Right ventricle myocardium superior (tissue), 1 donor: ENCODE data around the gene PCGF3. TPM values are rescaled to one million over a fixed set of nuclear protein-coding genes. Genes with fewer than 3 reads are reported as not detected.
"Not testable (repeated sequence)": the region's sequence is repeated elsewhere in the genome, so short reads cannot be mapped to it uniquely, and the experiment has no call there.

Experiments used
- ATAC-seq: fragments of 200-7000 bp; cut with Tn5 transposase; one replicate; pipeline ENCODE4 v1.9.1; 2020; ENCODE audit warnings: mild to moderate bottlenecking; ENCODE audit not compliant: poor library complexity
- DNase-seq: peaks from one replicate; pipeline ENCODE4 v3.0.0-alpha.2; 2020
- intact Hi-C: fragments of 100-400 bp; cut with DNase I; formaldehyde crosslinking; loops from one replicate; pipeline ENCODE4 v1.11.2; 2022
- total RNA-seq: library from RNA; stranded (reverse); fragmentation: NEBNext Ultra II Directional; extraction: Animal tissue kit (Norgen Biotek cat#: 25700); gene quantifications from one replicate; pipeline ENCODE4 v1.2.1, GENCODE V29; 2021
- donor health status: DM: no; HTN: yes; CAD: no; lungs with severe emphysema.

Gene PCGF3
- total RNA-seq, 1 donor from 2014 or later = 20.8 TPM

GRCh38 chr4:666822-667544, 38.6 kb upstream of the PCGF3 start:
- intact Hi-C loops = no loop called here
- no peak for ATAC-seq
- DNase-seq = peak; percentile 39

- DNase-seq (no peak), ATAC-seq (no peak)
Measured at GRCh38 chr4:667545-667925, 38.1 kb upstream of the PCGF3 start.

GRCh38 chr4:668219-668618, 37.4 kb upstream of the PCGF3 start:
- ATAC-seq, DNase-seq, intact Hi-C loops: not testable (repeated sequence)

More at GRCh38 chr4:667545-667925, 38.1 kb upstream of the PCGF3 start:
- intact Hi-C loops = no loop called here

- ATAC-seq, intact Hi-C loops, DNase-seq: not testable (repeated sequence)
Measured at GRCh38 chr4:669806-670559, 35.6 kb upstream of the PCGF3 start.

GRCh38 chr4:671769-672168, 33.9 kb upstream of the PCGF3 start:
- intact Hi-C loops = no loop called here
- DNase-seq (no peak), ATAC-seq (no peak)

- peak; percentile 82 for DNase-seq
- intact Hi-C loops = no loop called here
- peak; percentile 29 for ATAC-seq
Measured at GRCh38 chr4:673349-674091, 32.1 kb upstream of the PCGF3 start.

- ATAC-seq (peak; percentile 91), DNase-seq (peak; percentile 98)
- intact Hi-C loops = no loop called here
Measured at GRCh38 chr4:674172-675035, 31.2 kb upstream of the PCGF3 start, which contains the start of the genes ATP5ME and MYL5. TSS of gene ATP5ME (minus strand) at chr4:674276. CDS start at chr4:674247, 29 bp downstream. TSS of gene MYL5 (plus strand) at chr4:674542. CDS start at chr4:678027, 3,485 bp downstream.

- DNase-seq = peak; percentile 52
- ATAC-seq = peak; percentile 15
Measured at GRCh38 chr4:675036-675882, 30.4 kb upstream of the PCGF3 start.

GRCh38 chr4:675980-676870, 29.4 kb upstream of the PCGF3 start:
- intact Hi-C loops = no loop called here
- peak; percentile 38 for DNase-seq
- no peak for ATAC-seq

More at GRCh38 chr4:675036-675882, 30.4 kb upstream of the PCGF3 start:
- intact Hi-C loops = no loop called here

GRCh38 chr4:676871-677235, 28.8 kb upstream of the PCGF3 start:
- ATAC-seq (no peak), DNase-seq (peak; percentile 46)
- intact Hi-C loops = no loop called here

GRCh38 chr4:677431-678293, 28.0 kb upstream of the PCGF3 start:
- no peak for ATAC-seq
- DNase-seq = no peak
- intact Hi-C loops = no loop called here

- intact Hi-C loops = no loop called here
- no peak for DNase-seq
- ATAC-seq = no peak
Measured at GRCh38 chr4:678331-679103, 27.1 kb upstream of the PCGF3 start.

- no peak for ATAC-seq
- DNase-seq = no peak
- intact Hi-C loops = no loop called here
Measured at GRCh38 chr4:679104-679481, 26.5 kb upstream of the PCGF3 start.

GRCh38 chr4:679629-680028, 26.0 kb upstream of the PCGF3 start:
- intact Hi-C loops = no loop called here

GRCh38 chr4:680091-680490, 25.5 kb upstream of the PCGF3 start:
- ATAC-seq (no peak), DNase-seq (no peak)
- intact Hi-C loops = no loop called here

More at GRCh38 chr4:679629-680028, 26.0 kb upstream of the PCGF3 start:
- DNase-seq = no peak
- no peak for ATAC-seq
